ENCODE results near the gene ETF1.

Gene ETF1

DNA sequence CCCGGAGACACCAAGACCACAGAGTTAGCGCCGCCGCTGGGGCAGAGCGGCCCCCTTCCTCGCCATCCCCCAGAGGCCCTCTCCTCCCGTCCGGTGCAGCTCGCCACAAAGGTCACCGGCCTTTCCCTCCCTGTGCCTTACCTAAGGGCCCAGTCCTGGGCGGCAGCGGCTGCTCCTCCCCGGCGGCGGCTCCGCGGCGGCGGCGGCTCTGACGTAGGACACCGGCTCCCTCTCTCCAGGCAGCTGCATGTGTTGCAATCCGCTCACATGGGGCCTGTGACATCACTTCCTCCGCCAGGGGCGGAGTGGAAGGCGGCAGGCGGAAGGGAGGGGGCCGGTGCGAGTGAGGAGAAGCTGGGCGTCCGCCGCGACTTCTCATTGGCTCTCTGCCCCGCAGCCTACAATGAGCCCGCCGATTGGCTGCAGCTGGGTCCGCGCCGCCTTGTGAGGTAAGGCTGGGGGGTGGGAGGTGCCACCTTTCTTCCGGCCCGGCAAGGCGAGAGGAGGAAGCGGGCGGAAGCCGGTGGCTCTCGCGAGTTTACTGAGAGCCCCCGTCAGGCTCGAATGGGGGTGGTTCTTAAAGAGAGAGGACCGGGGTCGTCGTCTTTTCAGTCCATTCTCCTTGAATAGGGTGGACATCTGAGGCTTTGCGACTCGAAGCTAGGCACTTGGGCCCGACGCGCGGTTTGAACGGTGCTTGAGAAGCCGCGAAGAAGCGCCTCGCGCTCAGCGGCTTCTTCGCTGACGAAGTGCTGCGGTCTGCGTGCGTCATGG is at the start of gene ETF1:
Gene ETF1, minus strand, starts transcription at position 281 of the 774 bp plus-strand sequence. CDS start 318 bp downstream, outside the sequence.
- peak; percentile 100 for DNase-seq (ENCODE audit: low read depth)

GRCh38 chr5:138588013-138588788 is 45.2 kb upstream of the ETF1 start:
- DNase-seq (ENCODE audit: low read depth), result no peak

DNA sequence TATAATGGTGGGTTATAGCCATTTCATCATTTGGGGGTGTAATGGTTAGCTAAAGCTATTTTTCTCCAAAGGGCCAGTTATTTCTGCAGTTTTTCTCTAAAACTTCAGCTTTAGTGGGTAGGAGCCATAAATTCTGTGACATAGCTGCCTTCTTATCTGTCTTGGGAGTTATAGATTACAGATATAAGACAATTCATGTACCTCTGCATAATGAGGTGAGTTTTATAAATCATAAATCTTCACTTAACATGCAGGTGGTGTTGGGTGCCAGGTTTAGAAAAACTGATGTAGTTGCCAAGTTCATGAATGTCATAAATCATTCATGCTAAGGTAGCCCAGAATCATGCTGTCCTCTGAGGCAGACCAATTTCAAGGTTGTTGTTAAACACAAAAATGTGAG is 42.1 kb upstream of the ETF1 start:
- DNase-seq (ENCODE audit: low read depth), result no peak

- no peak for DNase-seq (ENCODE audit: low read depth)
Observed at GRCh38 chr5:138583984-138584637, 41.1 kb upstream of the ETF1 start.

- DNase-seq (ENCODE audit: low read depth), result no peak
Observed at GRCh38 chr5:138582959-138583358, 39.9 kb upstream of the ETF1 start.

- DNase-seq (ENCODE audit: low read depth), result no peak
Observed at GRCh38 chr5:138580777-138581176, 37.7 kb upstream of the ETF1 start.

GRCh38 chr5:138580001-138580400 is 37.0 kb upstream of the ETF1 start:
- no peak for DNase-seq (ENCODE audit: low read depth)

DNA sequence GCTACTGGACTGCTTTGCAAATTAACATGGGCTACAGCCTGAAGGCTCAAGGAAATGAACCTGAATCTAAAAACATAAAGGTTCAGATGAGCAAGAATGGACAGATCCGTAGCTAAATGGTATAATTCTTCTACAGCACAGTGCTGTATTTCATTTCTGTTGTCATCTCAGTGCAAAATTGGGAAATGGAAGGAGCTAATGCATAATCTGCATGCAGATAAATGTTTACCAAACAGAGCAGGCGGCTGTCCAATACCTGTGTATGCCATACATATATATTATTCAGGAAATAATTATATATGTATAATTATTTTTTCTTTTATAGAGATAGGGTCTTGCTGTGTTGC is 36.5 kb upstream of the ETF1 start:
- DNase-seq (ENCODE audit: low read depth), result no peak

- DNase-seq (ENCODE audit: low read depth), result no peak
Observed at GRCh38 chr5:138577452-138577851, 34.4 kb upstream of the ETF1 start.

DNA sequence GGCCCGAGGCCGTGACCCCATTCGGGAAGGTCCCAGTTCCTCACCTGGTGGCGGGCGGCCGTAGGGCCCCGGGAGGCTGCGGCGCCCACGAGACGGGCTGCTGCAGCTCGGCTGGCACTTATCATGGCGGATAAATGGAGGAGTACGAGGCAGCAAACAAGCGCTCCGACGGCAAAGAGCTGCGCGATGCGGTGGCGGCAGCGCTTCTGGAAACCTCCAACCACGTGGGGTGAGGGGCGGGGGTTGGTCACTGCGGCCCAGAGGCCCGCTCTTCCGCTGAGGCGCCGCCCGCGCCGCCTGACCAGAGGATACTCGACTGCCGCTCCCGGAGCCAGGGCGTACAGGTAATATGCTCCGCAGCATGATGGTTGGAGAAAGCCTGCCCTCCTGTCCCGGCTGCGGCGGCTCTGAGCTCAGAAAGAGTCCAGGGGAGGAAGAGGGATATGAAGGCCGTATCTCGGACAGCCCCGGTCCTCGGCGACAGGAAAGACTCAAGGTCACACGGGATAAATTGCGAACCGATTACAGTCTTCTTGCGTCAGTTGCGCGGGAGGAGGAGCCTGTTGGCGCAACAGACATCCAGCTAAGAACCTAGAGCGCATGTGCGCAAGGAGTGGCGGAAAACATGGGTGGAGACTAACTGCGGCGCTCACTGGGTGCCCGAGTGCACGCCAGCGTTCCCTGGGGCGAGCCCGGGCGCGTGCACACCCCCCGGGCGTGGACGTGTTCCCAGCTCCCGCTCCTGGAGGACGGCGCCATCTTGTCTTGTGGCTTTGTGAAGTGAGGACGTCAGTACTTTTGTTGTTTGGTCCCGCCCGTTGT is 32.4 kb upstream of the ETF1 start, which contains the start of gene HSPA9:
Gene HSPA9, minus strand, starts transcription at position 208 of the 822 bp plus-strand sequence. Its CDS starts 83 bp downstream, at position 125.
- DNase-seq (ENCODE audit: low read depth), result peak; percentile 95

GRCh38 chr5:138574744-138575193 is 31.7 kb upstream of the ETF1 start:
- DNase-seq (ENCODE audit: low read depth), result no peak

GRCh38 chr5:138573949-138574670 is 31.1 kb upstream of the ETF1 start:
- DNase-seq (ENCODE audit: low read depth), result no peak

DNA sequence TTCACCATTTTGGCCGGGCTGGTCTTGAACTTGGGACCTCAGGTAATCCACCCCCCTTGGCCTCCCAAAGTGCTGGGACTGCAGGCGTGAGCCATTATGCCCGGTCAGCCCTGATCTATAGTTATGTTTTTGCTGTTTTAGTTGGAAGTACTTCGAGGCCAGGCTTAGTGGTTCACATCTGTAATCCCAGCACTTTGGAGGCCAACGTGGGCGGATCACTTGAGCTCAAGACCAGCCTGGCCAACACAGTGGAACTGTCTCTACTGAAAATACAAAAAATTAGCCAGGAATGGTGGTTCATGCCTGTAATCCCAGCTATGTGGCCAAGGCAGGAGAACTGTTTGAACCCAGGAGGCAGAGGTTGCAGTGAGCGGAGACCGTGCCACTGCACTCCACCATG is 30.2 kb upstream of the ETF1 start:
- DNase-seq (ENCODE audit: low read depth), result no peak

DNA sequence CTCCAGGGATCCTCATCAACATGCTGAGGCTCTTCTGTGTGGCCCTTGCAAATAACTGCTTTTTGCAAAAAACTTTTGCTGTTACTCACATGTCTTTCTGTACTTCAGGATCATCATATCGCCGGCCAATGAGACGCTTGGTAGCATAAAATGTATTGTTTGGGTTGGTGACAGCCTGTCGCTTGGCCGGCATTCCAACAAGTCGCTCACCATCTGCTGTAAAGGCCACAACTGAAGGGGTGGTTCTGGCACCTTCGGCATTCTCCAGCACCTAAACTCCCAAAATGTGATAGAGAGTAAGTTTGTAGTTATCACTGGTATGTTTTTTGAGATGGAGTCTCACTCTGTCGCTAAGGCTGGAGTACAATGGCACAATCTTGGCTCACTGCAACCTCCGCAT is 27.8 kb upstream of the ETF1 start:
- DNase-seq (ENCODE audit: low read depth), result no peak

- no peak for DNase-seq (ENCODE audit: low read depth)
Observed at GRCh38 chr5:138569782-138570181, 26.7 kb upstream of the ETF1 start.

GRCh38 chr5:138568061-138568824 is 25.2 kb upstream of the ETF1 start:
- DNase-seq (ENCODE audit: low read depth), result no peak

DNA sequence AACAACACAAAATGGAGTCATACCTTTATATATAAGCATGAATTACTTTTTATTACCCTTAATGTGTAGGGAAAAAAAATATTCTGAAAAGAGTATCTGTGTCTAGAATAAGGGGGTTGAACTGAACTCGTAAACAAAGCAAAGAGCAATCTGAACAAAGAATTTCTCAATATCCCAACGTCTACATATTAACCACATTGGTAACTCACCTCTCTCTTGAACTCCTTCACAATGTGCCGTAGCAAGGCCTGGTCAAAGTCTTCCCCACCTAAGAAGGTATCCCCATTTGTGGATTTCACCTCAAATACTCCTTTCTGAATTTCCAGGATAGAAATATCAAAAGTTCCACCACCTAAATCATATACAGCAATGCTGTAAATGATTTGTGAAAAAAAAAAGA is 23.8 kb upstream of the ETF1 start:
- no peak for DNase-seq (ENCODE audit: low read depth)

- DNase-seq (ENCODE audit: low read depth), result no peak
Observed at GRCh38 chr5:138565100-138565821, 22.2 kb upstream of the ETF1 start.

- no peak for DNase-seq (ENCODE audit: low read depth)
Observed at GRCh38 chr5:138564242-138564641, 21.2 kb upstream of the ETF1 start.

Measured in stimulated activated CD8-positive, alpha-beta memory T cell treated with anti-CD3 and anti-CD28 coated beads, Interleukin-12 subunit alpha, Interleukin-12 subunit beta, amount 100 ng/mL, for 4 hours (primary cell).